Endometrium (tissue), 2 donors: ENCODE results near the gene ENDOD1.
"Not testable (repeated sequence)": the region's sequence is repeated elsewhere in the genome, so short reads cannot be mapped to it uniquely, and the experiment has no call there.

Experiments used
- FAIRE-seq: peaks from 2 replicates; lab custom pipeline; 2012; peaks lifted over from hg19 to GRCh38; lab: Jason Lieb, UNC
- donor health status: control.
- donor health status: control.

The ENDOD1 gene

DNA sequence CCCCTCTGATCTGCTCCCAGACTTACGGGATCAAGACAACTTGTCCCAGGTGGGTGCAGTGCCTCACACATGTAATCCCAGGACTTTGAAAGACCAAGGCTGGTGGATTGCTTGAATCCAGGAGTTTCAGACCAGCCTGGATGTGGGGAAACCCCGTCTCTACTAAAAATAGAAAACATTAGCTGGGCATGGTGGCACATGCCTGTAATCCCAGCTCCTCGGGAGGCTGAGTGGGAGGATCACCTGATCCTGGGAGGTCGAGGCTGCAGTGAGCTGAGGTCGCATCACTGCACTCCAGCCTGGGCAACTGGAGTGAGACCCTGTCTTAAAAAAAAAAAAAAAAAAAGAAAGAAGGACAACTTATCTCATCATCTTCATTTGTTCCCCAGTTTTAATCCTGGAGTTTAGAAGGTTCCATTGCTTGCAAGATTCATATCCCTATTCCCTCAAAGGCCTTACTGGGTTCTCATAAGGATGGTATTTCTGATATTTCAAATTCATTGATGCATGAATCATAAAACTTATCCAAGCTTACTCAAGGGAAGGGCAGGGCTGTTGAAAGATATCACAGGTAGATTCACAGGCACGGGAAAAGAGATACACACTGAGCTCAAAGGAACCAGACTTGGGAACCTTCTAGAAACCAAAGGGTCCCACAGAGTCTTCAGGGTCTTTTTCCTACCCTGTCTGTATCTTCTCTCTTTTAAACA is 14.6 kb downstream of the ENDOD1 start:
- FAIRE-seq, result no peak

DNA sequence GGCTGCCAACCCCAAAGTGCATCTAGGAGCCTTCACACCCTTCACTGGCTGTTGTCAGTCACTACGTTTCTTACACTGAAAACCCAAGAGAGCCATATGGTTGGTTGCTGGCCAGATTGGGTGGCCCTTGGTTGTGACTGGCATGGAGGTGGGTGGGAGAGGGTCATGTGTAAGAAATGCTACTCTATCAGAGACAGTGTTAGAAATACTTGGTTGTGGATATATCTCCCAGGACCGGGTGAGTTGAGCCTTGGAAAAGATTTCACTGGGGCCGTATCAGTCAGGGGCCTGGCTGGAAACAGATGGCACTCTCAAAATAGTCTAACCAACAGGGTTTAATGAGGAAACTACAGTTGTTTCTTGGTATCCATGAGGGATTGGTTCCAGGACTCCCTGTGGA is 15.2 kb downstream of the ENDOD1 start:
- FAIRE-seq, result no peak

DNA sequence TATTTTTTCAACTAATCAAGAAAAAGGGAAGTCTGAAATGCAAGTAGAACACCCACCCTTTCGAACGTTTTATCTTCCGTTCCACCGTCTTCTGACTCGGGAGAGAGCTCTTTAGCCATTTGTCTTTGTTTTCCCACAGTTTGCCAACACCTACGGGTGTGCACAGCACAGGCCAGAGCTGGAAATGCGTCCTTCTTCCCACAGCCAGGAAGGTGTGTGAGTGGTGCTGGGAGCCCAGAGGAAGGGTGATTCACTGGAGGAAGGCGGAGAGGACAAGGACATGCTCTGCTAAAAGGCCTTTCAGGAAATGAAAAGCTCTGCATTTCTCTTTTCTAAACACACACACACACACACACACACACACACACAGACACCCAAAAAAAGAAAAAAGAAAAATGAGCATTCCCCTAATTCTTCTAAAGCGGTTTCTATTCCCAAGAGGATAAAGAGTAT is 18.5 kb downstream of the ENDOD1 start:
- FAIRE-seq, result no peak

DNA sequence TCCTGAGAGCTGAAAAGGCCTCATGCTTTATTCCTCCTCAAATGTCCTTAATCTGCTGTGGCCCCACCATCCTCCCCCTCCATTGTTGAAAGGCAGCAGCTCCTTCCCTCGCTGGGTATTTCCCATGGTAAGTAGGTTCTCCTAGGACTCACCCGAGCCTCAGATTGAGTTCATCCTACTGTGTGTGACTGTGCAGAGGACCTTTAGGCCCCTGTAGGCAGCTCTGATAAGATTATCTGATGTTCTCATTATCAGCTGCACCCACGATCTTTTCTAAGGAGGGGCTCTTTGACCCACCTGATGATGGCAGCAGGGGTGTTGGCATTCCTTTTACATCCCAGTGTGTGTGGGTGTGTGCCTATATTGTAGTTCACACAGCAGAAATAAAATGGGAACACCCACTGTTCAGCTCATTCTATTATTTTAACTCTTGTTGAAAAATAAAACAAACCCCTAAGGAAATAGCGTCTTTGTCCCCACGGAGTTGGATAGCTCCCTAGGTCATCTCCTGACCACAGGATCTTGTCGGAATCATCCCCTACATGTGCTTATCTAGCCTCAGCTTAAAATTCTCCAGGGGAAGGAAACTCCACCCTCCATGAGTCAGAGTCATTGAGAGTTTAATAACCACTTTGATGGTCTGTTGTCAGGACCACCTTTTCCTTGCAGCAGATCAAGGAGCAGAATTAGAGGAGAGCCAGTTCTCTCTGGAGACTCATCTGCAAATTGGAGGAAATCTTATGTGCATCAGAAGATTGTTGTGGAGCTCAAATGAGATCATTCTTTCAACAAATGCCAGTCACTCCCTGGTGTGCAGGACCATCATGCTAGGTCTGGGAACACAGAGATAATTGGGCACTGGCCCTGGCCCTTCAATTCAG is 19.3 kb downstream of the ENDOD1 start:
- no peak for FAIRE-seq

DNA sequence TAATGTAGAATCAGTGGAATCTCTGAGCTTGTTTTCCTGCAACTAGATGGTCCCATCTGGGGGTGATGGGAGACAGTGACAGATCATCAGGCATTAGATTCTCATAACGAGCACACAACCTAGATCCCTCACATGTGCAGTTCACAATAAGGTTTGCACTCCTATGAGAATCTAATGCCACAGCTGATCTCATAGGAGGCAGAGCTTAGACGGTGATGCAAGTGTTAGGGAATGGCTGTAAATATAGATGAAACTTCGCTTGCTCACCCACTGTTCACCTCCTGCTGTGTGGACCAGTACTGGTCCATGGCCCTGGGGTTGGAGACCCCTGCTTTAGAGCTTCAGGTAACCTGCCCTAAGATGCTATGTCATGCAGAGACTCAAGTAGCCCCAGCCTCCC is 21.8 kb downstream of the ENDOD1 start:
- not testable (repeated sequence) for FAIRE-seq

DNA sequence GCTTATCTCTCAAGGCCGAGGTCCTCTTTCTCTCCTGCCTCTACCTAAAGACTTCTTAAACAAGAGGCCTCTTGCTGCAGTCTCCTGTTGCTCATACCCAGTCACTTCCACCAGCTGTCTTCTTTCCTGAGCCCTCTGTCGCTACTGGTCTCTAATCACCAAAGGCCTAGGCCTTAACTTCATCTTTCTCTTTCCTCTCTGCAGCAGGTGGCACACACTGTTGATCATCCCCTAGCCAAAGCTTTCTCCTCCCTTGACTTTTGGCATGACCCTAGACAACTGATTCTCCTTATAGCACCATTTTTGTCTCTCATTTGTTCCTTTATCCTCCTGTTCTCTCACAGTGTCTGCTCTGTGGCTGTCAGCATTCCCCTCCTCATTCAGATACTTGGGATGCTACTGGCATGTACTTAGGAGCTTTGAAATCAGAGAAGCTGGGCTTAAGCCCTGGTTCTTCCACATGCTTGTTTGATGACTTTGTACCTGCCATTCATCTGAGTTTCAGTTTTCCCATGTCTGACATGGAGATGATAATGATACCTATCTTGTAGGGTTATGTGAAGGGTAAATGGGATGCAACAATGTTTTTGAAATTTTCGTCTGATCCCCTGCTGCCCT is 22.4 kb downstream of the ENDOD1 start:
- FAIRE-seq, result no peak

DNA sequence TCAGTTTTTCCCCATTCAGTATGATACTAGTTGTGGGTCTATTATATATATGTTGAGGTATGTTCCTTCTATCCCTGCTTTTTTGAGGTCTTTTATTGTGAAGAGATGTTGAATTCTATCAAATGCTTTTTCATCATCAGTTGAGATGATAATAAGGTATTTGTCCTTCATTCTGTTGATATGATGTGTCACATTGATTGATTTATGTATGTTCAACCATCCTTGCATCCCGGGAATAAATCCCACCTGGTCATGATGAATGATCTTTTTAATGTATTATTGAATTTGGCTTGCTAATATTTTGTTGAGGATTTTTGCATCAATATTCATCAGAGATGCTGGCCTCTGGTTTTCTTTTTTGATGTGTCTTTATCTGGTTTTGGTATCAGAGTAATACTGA is 26.0 kb downstream of the ENDOD1 start:
- no peak for FAIRE-seq

DNA sequence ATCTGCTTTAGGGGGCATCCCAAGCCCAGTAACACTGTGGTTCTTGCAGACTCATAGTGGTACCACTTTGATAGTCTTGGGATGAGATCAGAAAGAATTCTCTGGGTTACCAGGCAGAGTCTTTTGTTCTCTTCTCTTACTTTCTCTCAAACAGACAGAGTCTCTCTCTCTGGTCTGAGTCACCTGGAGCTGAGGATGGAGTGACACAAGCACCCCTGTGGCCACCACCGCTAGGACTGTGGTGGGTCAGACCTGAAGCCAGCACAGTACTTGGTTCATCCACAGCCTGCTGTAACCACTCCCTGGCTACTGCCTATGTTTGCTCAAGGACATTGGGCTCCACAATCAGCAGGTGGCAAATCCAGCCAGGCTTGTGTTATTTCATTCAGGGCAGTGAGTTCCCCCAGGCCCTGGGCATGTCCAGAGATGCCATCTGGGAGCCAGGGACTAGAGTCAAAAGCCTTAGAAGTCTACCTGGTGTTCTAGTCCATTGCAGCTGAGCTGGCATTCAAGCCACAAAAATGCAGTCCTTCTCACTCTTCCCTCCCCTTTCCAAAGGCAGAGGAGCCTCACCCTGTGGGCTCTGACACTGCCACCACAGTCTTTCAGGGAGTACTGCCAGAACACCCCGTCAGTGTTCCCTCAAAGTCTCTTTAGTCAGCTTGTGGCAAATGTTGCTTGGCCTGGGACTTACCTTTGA is 29.9 kb downstream of the ENDOD1 start:
- no peak for FAIRE-seq

DNA sequence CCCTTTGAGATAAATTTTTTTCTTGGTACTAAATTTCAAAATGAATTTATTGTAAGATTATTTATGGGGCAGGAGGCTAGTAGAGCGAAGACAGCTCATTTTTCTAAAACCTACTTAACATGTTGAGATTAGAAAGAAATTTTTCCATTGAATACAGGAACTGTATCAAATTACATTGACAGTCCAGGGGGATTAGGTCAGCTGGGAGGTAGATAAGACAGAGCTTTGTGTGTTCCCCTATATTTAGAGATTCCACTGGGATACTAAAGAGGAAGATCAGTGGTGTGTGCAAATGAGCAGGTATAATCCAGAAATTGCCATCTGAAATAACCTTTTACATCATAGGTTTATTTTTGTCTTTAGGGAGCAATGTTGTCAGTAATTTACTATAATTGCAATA is 32.1 kb downstream of the ENDOD1 start:
- FAIRE-seq, result no peak

DNA sequence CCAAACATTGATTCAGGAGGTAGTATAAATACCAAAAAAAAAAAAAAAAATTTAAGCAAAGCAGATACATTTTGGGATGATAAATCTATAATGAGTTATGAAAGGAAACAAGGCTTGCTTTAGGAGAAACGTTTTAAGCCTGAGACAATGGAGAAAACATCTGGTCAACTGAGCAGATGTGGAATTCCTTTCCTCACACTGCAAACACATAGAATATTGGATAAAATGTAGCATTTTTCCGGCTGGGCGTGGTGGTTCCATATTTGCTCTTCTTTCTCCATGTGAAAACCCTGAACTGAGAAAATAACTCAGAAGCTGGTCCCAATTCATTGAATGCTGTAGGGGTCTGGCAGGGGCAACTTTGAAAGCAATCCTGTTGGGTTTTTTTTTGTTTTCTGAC is 33.9 kb downstream of the ENDOD1 start:
- FAIRE-seq, result no peak

DNA sequence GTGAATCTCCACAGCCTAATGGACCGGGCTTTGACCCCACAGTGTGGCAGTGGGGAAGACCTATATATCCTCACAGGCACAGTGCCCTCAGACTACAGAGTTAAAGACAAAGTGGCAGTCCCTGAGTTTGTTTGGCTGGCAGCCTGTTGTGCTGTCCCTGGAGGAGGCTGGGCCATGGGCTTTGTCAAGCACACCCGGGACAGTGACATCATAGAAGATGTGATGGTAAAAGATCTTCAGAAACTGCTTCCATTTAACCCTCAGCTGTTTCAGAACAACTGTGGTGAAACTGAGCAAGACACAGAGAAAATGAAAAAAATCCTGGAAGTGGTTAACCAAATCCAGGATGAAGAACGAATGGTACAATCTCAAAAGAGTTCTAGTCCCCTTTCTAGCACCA is 39.0 kb downstream of the ENDOD1 start:
- no peak for FAIRE-seq

DNA sequence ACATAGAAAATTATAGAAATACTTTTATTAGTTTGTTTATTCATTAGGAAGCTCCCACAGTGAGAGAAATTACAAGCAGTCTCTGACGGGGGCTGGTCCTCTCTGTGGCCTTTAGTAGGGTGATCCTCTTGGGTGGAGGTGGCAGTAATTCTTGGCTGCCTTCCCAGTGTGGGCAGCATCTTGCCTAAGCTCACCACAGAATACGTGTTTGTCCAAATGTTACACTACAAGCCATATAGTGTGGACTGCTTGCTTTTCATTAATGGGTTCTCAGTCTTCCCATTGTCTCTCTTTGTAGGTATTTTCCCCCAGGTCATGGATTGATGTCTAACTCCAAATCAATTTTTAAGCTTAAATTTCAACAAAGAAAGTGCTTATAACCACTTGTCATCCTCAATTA is 43.3 kb downstream of the ENDOD1 start:
- no peak for FAIRE-seq

DNA sequence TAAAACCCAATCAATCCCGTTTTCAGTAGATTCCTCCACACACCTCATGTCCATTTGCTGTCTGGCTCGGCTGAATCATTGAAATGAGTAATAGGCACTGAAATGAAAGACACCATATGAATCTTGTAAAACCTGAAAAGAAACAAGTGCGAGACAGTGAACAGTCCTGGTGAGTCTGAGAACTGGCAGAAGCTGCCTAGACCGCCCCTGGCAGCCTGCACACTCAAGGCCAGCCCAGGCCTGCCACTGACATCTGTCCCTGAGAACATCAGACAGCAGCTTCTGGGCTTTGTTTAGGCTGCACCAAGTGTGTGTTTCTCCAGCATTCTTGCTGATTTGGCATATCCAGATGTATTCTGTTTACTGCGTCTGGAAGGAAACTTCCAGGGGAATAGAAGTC is 44.8 kb downstream of the ENDOD1 start:
- no peak for FAIRE-seq

DNA sequence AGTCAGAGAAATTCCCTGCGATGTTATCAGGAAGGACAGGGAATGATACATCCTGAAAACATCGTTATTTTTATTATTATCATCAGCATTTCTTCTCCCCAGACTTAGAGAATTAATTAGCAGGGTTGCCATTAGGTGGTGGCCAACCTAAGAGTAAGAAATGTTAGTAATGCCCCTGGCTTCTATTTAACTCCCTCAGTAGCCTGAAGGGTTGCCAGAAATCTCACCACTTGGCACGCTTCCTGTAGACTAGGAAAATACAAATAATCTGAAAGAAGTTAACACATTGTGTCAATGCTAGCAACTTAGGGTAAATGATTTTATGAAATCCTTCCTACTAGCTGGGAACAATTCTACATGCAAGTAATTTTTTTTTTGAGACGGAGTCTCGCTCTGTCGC is 45.5 kb downstream of the ENDOD1 start:
- no peak for FAIRE-seq

DNA sequence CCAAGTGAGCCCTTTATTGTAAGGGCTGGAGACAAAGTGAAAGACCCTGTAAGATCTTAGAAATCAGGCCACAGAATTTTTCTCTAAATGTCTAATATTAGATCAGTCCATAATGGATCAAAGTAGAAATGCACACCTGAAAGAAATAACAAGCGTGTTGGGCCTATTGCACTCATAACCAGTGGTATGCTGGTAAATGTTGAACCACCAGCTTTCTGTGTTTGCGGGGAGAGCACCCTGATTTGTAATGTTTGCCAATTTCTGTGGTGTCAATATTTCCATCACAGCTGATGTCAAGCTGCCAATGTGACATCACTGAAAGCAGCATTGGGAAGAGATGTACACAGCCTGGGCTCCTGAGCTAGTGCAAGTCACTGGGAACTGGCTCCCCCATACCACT is 46.2 kb downstream of the ENDOD1 start:
- no peak for FAIRE-seq

DNA sequence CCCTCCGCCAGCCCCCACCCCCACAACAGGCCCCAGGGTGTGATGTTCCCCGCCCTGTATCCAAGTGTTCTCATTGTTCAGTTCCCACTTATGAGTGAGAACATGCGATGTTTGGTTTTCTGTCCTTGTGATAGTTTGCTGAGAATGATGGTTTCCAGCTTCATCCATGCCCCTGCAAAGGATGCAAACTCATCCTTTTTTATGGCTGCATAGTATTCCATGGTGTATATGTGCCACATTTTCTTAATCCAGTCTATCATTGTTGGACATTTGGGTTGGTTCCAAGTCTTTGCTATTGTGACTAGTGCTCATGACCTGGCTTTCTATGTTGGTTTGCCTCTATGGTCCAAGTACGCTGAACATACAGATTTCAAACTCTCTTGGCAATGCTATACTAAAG is 47.1 kb downstream of the ENDOD1 start:
- not testable (repeated sequence) for FAIRE-seq

DNA sequence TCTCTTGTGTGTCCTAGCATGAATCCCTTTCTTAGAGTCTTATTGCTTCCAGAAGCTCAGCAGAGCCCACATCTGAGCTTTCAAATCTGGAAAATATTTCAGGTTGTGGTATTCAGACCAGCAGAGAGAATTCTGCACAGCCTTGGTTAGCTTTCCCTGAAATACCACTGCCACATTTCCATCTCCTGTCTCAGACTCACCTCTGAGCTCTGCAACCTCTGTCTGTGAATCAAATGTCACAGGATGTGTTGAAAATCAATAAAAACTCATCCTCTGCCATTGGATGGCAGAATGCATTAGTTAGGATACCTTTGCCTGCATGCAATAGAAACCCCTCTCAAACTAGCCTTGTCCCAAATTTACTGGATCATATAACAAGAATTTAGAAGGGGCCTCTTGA is 47.7 kb downstream of the ENDOD1 start:
- no peak for FAIRE-seq

DNA sequence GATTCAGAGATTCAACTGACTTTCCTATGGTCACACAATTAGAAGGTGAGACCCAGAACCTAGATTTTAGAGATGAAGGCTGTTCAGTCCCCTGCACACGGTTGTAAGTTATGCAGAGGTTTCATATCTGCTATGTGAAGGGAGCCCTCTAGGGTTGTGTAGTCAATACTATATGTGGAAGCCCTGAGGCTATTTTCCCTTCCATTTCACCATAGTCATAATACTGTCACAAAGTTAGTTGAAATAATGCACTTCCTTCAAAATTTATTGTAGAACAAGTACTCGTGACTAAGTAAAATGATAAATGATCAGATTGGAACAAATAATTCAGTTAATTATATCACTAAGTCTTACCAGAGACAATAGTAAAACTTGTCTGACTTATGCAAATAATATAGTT is 48.8 kb downstream of the ENDOD1 start:
- FAIRE-seq, result no peak

DNA sequence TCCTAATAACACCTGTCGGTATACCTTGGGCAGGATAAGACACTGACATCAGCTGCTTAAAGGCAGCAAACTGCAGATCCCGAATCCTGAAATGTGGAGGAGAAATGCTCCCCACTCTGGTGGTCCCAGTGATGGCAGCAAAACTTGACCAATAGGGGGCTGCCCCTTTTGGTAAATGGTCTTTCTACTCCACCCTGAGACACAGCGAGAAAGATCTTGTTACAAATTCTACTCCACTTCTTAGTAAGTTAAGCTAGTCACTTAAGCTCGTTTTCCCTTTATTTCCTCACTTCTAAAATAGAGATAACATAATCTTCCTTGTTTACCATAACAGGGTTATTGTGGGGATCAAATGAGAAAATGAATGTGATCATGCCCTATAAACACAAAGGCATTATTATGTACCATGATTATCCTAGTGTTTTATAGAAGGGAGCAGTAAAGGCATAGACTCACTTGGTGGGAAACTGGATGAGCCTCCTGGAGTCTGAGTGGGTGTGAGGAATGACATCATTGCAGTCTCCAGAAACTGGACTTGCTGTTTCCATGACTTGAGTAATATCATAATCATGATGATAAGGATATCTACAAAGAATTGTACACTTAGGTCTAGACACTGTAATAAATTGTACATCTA is 50.9 kb downstream of the ENDOD1 start:
- no peak for FAIRE-seq

DNA sequence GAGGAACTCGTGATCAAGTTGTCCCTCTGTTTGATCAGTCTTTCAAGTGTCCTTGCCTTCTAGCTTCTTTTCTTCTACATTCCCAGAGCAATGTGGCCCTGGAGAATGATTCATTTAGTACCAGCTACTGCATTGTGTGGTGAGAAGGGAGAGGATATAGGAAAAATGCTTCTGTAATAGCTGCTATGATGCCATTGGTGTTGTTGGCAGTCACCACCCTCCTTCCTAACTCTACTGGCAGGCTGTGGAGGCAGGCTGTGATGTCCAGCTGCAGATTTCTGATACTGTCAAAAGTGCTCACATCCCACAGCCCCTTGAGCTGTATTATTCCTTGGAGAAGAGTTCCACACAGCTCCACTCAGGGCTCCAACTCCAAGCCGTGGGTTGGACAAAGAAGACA is 52.8 kb downstream of the ENDOD1 start:
- FAIRE-seq, result no peak

DNA sequence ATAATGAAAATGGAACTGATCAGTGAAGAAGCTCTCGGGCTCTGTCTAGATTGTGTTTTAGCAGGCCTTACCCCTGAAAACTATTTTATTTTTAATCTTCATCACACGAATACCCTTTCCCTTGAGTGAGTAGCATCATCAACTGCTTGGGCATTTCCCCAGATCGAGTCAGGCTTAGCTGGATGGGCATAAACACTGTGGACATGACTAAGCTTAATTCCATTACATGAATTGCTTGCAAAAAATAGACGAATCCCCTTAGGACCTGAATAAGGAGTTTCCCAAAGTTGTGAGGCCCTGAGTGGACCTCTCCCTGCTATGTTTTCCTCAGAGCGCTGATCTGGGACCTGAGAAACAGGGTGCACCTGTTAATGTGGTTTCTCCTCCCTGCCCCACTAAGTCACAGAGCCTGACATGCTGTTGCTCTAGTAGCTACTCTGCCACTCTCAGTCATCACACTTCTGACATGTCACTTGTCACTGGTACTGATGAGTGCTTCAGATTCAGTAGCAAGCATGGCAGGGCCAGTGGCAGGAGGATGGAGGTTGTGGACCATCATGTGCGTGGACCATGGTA is 53.5 kb downstream of the ENDOD1 start:
- FAIRE-seq, result no peak
